HepG2 (cell line): ENCODE data around the gene STIM2. TPM values are rescaled to one million over a fixed set of nuclear protein-coding genes. Genes with fewer than 3 reads are reported as not detected.

ENCODE experiments used
- ATAC-seq: fragments of 200-7000 bp; cut with Tn5 transposase; 3 replicates; pipeline ENCODE4 v1.9.1; 2020; ENCODE audit warnings: mild to moderate bottlenecking, moderate library complexity
- BruUV-seq: library from RNA; stranded (reverse); fragments of 400-500 nt; replicated peaks from 2 replicates; lab custom pipeline; 2021; lab: Mats Ljungman, UMichigan
- CTCF ChIA-PET: fragments of 300-600 bp; formaldehyde crosslinking; extraction: SDS; loops from one replicate; lab custom pipeline; 2021; ENCODE audit warnings: low total read pairs, inconsistent platforms, low intra/inter-chr PET ratio; lab: Yijun Ruan, JAX
- POLR2A ChIA-PET: fragments of 350-600 bp; sonication (Branson Sonifier 250); formaldehyde crosslinking; loops from one replicate; lab custom pipeline; 2020; ENCODE audit warnings: antibody characterized with exemption, inconsistent platforms; lab: Yijun Ruan, JAX
- DNase-seq: peaks from one replicate; pipeline ENCODE4 v3.0.0-alpha.2; 2015; ENCODE audit warnings: low spot score
- FAIRE-seq: peaks from 3 replicates; lab custom pipeline; 2011; peaks lifted over from hg19 to GRCh38; lab: Jason Lieb, UNC
- H2AFZ ChIP-seq: one replicate; pipeline ENCODE4 v1.6.1; 2011; ENCODE audit warnings: low read length, inconsistent platforms
- H3K27ac ChIP-seq: fragments of 300-600 bp; 3 replicates; pipeline ENCODE4 v1.8.0; 2011; ENCODE audit warnings: mixed run types, mild to moderate bottlenecking, mixed read lengths, low read length, inconsistent platforms; ENCODE audit not compliant: insufficient read depth; ENCODE audit errors: extremely low read length
- H3K27me3 ChIP-seq, 2 experiments: fragments of 200-600 bp in 1 of 2; 2 replicates in 1 of 2; 3 replicates in 1 of 2; pipeline versions ENCODE4 v1.6.0 to v1.8.0; 2011; ENCODE audit warnings: low read length in 2 of 2, mild to moderate bottlenecking in 2 of 2, moderate library complexity in 2 of 2, inconsistent platforms in 1 of 2; ENCODE audit not compliant: insufficient read depth in 2 of 2, control insufficient read depth in 1 of 2
- H3K36me3 ChIP-seq, 2 experiments: fragments of 200-600 bp in 1 of 2; replicated peaks in 1 of 2; 2 replicates in 1 of 2; 3 replicates in 1 of 2; pipeline versions ENCODE4 v1.5.1 to v1.8.0; 2011; ENCODE audit warnings: low read length in 2 of 2, inconsistent platforms in 1 of 2; ENCODE audit not compliant: insufficient read depth in 2 of 2, control insufficient read depth in 1 of 2
- H3K4me1 ChIP-seq: 2 replicates; pipeline ENCODE4 v1.5.1; 2012; ENCODE audit warnings: low read length, inconsistent platforms; ENCODE audit not compliant: insufficient read depth
- H3K4me2 ChIP-seq: 2 replicates; pipeline ENCODE4 v1.6.0; 2011; ENCODE audit warnings: low read depth, low read length, inconsistent platforms
- H3K4me3 ChIP-seq, 3 experiments: fragments of 200-600 bp in 1 of 3; sonication (generic), shearing (Covaris generic) in 1 of 3; replicated peaks in 1 of 3; 2 replicates each; pipeline ENCODE4 v1.5.1; 2011 to 2016; ENCODE audit warnings: low read length in 3 of 3, inconsistent platforms in 2 of 3, low read depth in 2 of 3, mild to moderate bottlenecking in 2 of 3, control low read depth in 1 of 3, mixed read lengths in 1 of 3; ENCODE audit not compliant: insufficient read depth in 1 of 3
- H3K79me2 ChIP-seq: one replicate; pipeline ENCODE4 v1.6.1; 2011; ENCODE audit warnings: low read length, inconsistent platforms; ENCODE audit not compliant: insufficient read depth
- H3K9ac ChIP-seq: 2 replicates; pipeline ENCODE4 v1.6.0; 2011; ENCODE audit warnings: mild to moderate bottlenecking, low read depth, low read length, inconsistent platforms; ENCODE audit not compliant: insufficient read depth
- H3K9me3 ChIP-seq: 2 replicates; pipeline ENCODE4 v1.5.1; 2012; ENCODE audit warnings: mild to moderate bottlenecking, low read length
- H4K20me1 ChIP-seq: 2 replicates; pipeline ENCODE4 v1.6.0; 2011; ENCODE audit warnings: inconsistent platforms, mild to moderate bottlenecking, low read length, moderate library complexity; ENCODE audit not compliant: insufficient read depth
- EED ChIP-seq: sonication (generic); formaldehyde crosslinking; IDR thresholded peaks from 2 replicates; pipeline ENCODE4 v1.5.0; 2020; ENCODE audit warnings: mild to moderate bottlenecking, missing genetic modification reagents
- FOXO1 ChIP-seq: sonication (generic); formaldehyde crosslinking; IDR thresholded peaks from 2 replicates; pipeline ENCODE4 v1.4.0; 2020; ENCODE audit warnings: missing genetic modification reagents
- GLI4 ChIP-seq: sonication (generic); formaldehyde crosslinking; IDR thresholded peaks from 2 replicates; pipeline ENCODE4 v1.5.1; 2020; ENCODE audit warnings: missing genetic modification reagents, mild to moderate bottlenecking, moderate library complexity, borderline replicate concordance
- IRF2 ChIP-seq: IDR thresholded peaks from 2 replicates; pipeline ENCODE4 v1.6.1; 2018; ENCODE audit warnings: missing genetic modification reagents, missing compliant biosample characterization
- MATR3 ChIP-seq: sonication (generic); formaldehyde crosslinking; IDR thresholded peaks from 2 replicates; pipeline ENCODE4 v1.4.0; 2020; ENCODE audit warnings: missing genetic modification reagents
- MYC ChIP-seq: sonication (generic); formaldehyde crosslinking; IDR thresholded peaks from 2 replicates; pipeline ENCODE4 v1.9.0; 2021; ENCODE audit warnings: missing genetic modification reagents, borderline replicate concordance
- NFKBIZ ChIP-seq: IDR thresholded peaks from 2 replicates; pipeline ENCODE4 v1.6.1; 2018; ENCODE audit warnings: missing genetic modification reagents, missing compliant biosample characterization
- TEF ChIP-seq: sonication (generic); formaldehyde crosslinking; IDR thresholded peaks from 2 replicates; pipeline ENCODE4 v1.5.0; 2020; ENCODE audit warnings: missing genetic modification reagents
- XBP1 ChIP-seq: sonication (generic); formaldehyde crosslinking; IDR thresholded peaks from 2 replicates; pipeline ENCODE4 v1.5.0; 2020; ENCODE audit warnings: missing genetic modification reagents
- ZBTB7A ChIP-seq: sonication (generic); formaldehyde crosslinking; IDR thresholded peaks from 2 replicates; pipeline ENCODE4 v1.8.0; 2022; ENCODE audit warnings: mild to moderate bottlenecking, missing genetic modification reagents
- ZFP36L1 ChIP-seq: sonication (generic); formaldehyde crosslinking; IDR thresholded peaks from 2 replicates; pipeline ENCODE4 v1.8.0; 2022; ENCODE audit warnings: mild to moderate bottlenecking, missing genetic modification reagents, moderate library complexity
- ZNF549 ChIP-seq: sonication (generic); formaldehyde crosslinking; IDR thresholded peaks from 2 replicates; pipeline ENCODE4 v1.5.0; 2020; ENCODE audit warnings: missing genetic modification reagents
- ZNF746 ChIP-seq: sonication (generic); formaldehyde crosslinking; IDR thresholded peaks from 2 replicates; pipeline ENCODE4 v1.8.0; 2022; ENCODE audit warnings: mild to moderate bottlenecking, missing genetic modification reagents
- ZNF747 ChIP-seq: sonication (generic); formaldehyde crosslinking; IDR thresholded peaks from 2 replicates; pipeline ENCODE4 v1.8.1; 2023; ENCODE audit warnings: missing genetic modification reagents, mild to moderate bottlenecking, borderline replicate concordance
- in situ Hi-C: cut with HindIII; loops from 2 replicates; pipeline ENCODE4 v1.10.0; 2017; ENCODE audit warnings: low pct_unique_long_range_greater_than_20kb; ENCODE audit not compliant: extremely low pct_ligation_motif_present
- intact Hi-C: fragments of 100-400 bp; cut with micrococcal nuclease; formaldehyde crosslinking; loops from one replicate; pipeline ENCODE4 v1.10.0; 2022; ENCODE audit not compliant: unreplicated experiment
- polyA plus RNA-seq, 8 experiments: library from polyadenylated mRNA; depleted of rRNA in 3 of 8; stranded (reverse) in 7 of 8; unstranded in 1 of 8; fragments of >200 nt; fragmentation: Illumina TruSeq in 4 of 8; extraction: Trizol in 4 of 8; gene quantifications; 2 replicates each; pipeline versions ENCODE4 v1.2.1 to v1.2.3, GENCODE V29; 2011 to 2016; ENCODE audit warnings: low read depth in 4 of 8, missing spikeins in 1 of 8, mixed read lengths in 1 of 8; ENCODE audit not compliant: insufficient read depth in 1 of 8
- total RNA-seq, 5 experiments: library from RNA; depleted of rRNA; stranded (reverse); fragments of >200 nt; fragmentation: Illumina TruSeq; extraction: Trizol; gene quantifications; 2 replicates each; pipeline ENCODE4 v1.2.3, GENCODE V29; 2016; ENCODE audit warnings: low read depth in 1 of 5

Gene STIM2
- total and polyA plus RNA-seq, 2 of the 13 experiments (the other 11 are each of a cell fraction or from before 2014, with no cell fraction given): 19.3 to 19.4 TPM

- no peaks in the 10 kb centered on the region for H4K20me1 ChIP-seq
- intact Hi-C loops: no loop called here
- H3K4me2 ChIP-seq: no peak overlapping the region
- peaks cover 0 to 3% of the 10 kb centered on the region in 2 experiments; a peak in 1 of 5 replicates for H3K36me3 ChIP-seq
- no peaks in the 10 kb centered on the region for H3K27me3 ChIP-seq
- ATAC-seq (no peak), DNase-seq (no peak), FAIRE-seq (no peak)
- POLR2A ChIA-PET: no interaction called here
- in situ Hi-C loops: loop anchor here (25.0 kb wide), 1 partner anchor 233 kb away; no protein-coding TSS in a partner anchor
- no peaks in the 10 kb centered on the region for H3K79me2 ChIP-seq
- no peak overlapping the region for H3K4me3 ChIP-seq
- no TSS peak for BruUV-seq
- TF ChIP-seq ZFP36L1: no peak
- TF ChIP-seq NFKBIZ: no peak
- no peak for TF ChIP-seq EED
- TF ChIP-seq IRF2: no peak
- TF ChIP-seq ZNF549 (CRISPR knock-in tag): no peak
- TF ChIP-seq MYC: no peak
- no peak for TF ChIP-seq XBP1 (CRISPR knock-in tag)
- no peak for TF ChIP-seq ZNF747 (CRISPR knock-in tag)
- TF ChIP-seq GLI4 (CRISPR knock-in tag): no peak
- TF ChIP-seq TEF (CRISPR knock-in tag): no peak
- no peak for TF ChIP-seq FOXO1 (CRISPR knock-in tag)
- no peak for TF ChIP-seq ZBTB7A (CRISPR knock-in tag)
- no peak for TF ChIP-seq ZNF746 (CRISPR knock-in tag)
- no peak for TF ChIP-seq MATR3
- no peak overlapping the region for H2AFZ ChIP-seq
- CTCF ChIA-PET: no interaction called here
- H3K4me1 ChIP-seq: no peaks in the 10 kb centered on the region
- no peak overlapping the region for H3K27ac ChIP-seq
- no peak overlapping the region for H3K9ac ChIP-seq
- no peaks in the 10 kb centered on the region for H3K9me3 ChIP-seq
Measured at GRCh38 chr4:27020603-27021002, 160.0 kb downstream of the STIM2 start.
